Effector memory CD8-positive, alpha-beta T cell (primary cell): ENCODE measurements around the gene PADI6.
"Not testable (repeated sequence)": the region's sequence is repeated elsewhere in the genome, so short reads cannot be mapped to it uniquely, and the experiment has no call there.

Experiments
- ATAC-seq: fragments of 150-1000 bp; cut with Tn5 transposase; replicated peaks from 2 replicates; pipeline ENCODE4 v1.10.0; 2021; ENCODE audit warnings: mild to moderate bottlenecking, moderate library complexity
- DNase-seq, 3 experiments: peaks; one replicate each; pipeline ENCODE4 v3.0.0; 2021
- H3K27ac Mint-ChIP-seq, 2 donors: one replicate each; pipeline ENCODE4 v1.8.0; 2022; ENCODE audit warnings: mild to moderate bottlenecking in 2 of 2, mixed read lengths in 2 of 2, moderate library complexity in 2 of 2
- H3K27me3 Mint-ChIP-seq, 2 donors: one replicate each; pipeline ENCODE4 v1.8.0; 2022; ENCODE audit warnings: mixed read lengths in 2 of 2
- H3K36me3 Mint-ChIP-seq: one replicate; pipeline ENCODE4 v1.8.0; 2022; ENCODE audit warnings: mild to moderate bottlenecking, moderate library complexity, mixed read lengths; ENCODE audit not compliant: insufficient read depth
- H3K4me1 Mint-ChIP-seq, 2 donors: one replicate each; pipeline ENCODE4 v1.8.0; 2022; ENCODE audit warnings: low read depth in 2 of 2, mixed read lengths in 2 of 2
- H3K4me3 Mint-ChIP-seq, 2 donors: one replicate each; pipeline ENCODE4 v1.8.0; 2022; ENCODE audit warnings: mild to moderate bottlenecking in 2 of 2, mixed read lengths in 2 of 2, moderate library complexity in 2 of 2
- H3K9me3 Mint-ChIP-seq, 2 donors: one replicate each; pipeline ENCODE4 v1.8.0; 2022; ENCODE audit warnings: mixed read lengths in 2 of 2

Gene PADI6

GRCh38 chr1:17400725-17401341 is 28.8 kb downstream of the PADI6 start:
- no peaks in the 10 kb centered on the region for H3K4me1 Mint-ChIP-seq
- no peaks in the 10 kb centered on the region for H3K27me3 Mint-ChIP-seq
- H3K36me3 Mint-ChIP-seq: peaks cover 8% of the 10 kb centered on the region
- DNase-seq (no peak), ATAC-seq (no peak)
- H3K4me3 Mint-ChIP-seq: no peak overlapping the region
- no peaks in the 10 kb centered on the region for H3K9me3 Mint-ChIP-seq
- no peak overlapping the region for H3K27ac Mint-ChIP-seq

DNA sequence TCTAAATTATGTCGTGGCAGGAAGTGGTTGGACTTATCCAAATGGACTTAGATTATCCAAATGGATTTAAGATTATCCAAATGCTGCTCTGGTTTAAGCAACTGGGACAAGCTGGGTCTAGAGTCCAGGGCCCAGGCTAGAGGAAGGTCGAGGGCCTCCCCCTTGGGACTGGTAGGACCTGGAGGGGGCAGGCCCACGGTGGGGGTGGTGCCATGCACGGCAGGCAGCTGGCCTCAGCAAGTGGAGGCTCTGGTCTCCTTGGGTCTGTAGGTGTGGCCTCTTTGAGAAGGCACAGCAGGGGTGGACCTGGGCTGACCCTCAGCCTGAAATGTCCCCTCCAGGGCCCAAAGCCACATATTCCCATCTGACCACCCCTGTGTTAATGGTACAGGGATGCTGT is 29.8 kb downstream of the PADI6 start:
- ATAC-seq: no peak
- no peak for DNase-seq
- H3K27ac Mint-ChIP-seq: no peak overlapping the region
- no peak overlapping the region for H3K4me3 Mint-ChIP-seq
- H3K27me3 Mint-ChIP-seq: no peaks in the 10 kb centered on the region
- no peaks in the 10 kb centered on the region for H3K9me3 Mint-ChIP-seq
- peaks cover 0 to 2% of the 10 kb centered on the region in 2 donors for H3K4me1 Mint-ChIP-seq
- peaks cover 13% of the 10 kb centered on the region for H3K36me3 Mint-ChIP-seq

DNA sequence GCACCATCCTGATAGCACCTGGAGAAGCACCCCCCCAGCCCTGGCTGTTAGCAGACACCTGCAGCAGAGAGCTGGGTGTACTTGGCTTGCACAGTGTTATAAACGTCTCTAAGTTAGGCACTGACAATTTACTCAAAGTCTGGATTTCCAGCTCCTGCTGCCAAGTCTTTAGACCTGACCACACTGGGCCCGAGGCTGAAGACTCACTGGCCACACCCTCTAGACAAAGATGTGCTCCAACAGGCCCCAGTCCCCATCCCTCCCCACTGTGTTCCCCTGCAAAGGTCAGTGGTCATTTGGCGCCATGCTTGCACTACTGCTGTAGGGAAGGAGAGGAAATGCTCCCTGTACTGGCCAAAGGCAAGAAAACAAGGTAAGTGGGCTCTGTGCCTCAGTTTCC is 31.1 kb downstream of the PADI6 start:
- peaks cover 21% of the 10 kb centered on the region for H3K36me3 Mint-ChIP-seq
- H3K4me3 Mint-ChIP-seq: no peak overlapping the region
- no peak for DNase-seq
- no peaks in the 10 kb centered on the region for H3K9me3 Mint-ChIP-seq
- no peak overlapping the region for H3K27ac Mint-ChIP-seq
- peaks cover 0 to 2% of the 10 kb centered on the region in 2 donors for H3K4me1 Mint-ChIP-seq
- no peak for ATAC-seq
- no peaks in the 10 kb centered on the region for H3K27me3 Mint-ChIP-seq

GRCh38 chr1:17404034-17404684 is 32.2 kb downstream of the PADI6 start:
- DNase-seq (no peak), ATAC-seq (no peak)
- Mint-ChIP-seq H3K4me3 (no peak overlapping the region), H3K9me3 (no peaks in the 10 kb centered on the region), H3K27me3 (no peaks in the 10 kb centered on the region), H3K4me1 (peaks cover 0 to 5% of the 10 kb centered on the region in 2 donors), H3K36me3 (peaks cover 32% of the 10 kb centered on the region), H3K27ac (peak overlapping the region in 1 of 2 donors; percentile 29)

GRCh38 chr1:17404820-17405219 is 32.8 kb downstream of the PADI6 start:
- H3K9me3 Mint-ChIP-seq: no peaks in the 10 kb centered on the region
- no peak for ATAC-seq
- DNase-seq: no peak
- peaks cover 0 to 8% of the 10 kb centered on the region in 2 donors for H3K4me1 Mint-ChIP-seq
- no peaks in the 10 kb centered on the region for H3K27me3 Mint-ChIP-seq
- H3K27ac Mint-ChIP-seq: peak overlapping the region in 1 of 2 donors; percentile 29
- no peak overlapping the region for H3K4me3 Mint-ChIP-seq
- H3K36me3 Mint-ChIP-seq: peaks cover 38% of the 10 kb centered on the region

GRCh38 chr1:17405898-17406759 is 34.1 kb downstream of the PADI6 start:
- Mint-ChIP-seq H3K27ac (no peak overlapping the region), H3K27me3 (no peaks in the 10 kb centered on the region), H3K4me1 (peaks cover 4 to 8% of the 10 kb centered on the region in 2 donors), H3K9me3 (no peaks in the 10 kb centered on the region), H3K4me3 (no peak overlapping the region), H3K36me3 (peaks cover 50% of the 10 kb centered on the region)
- peak; percentile 19 to 24 (median 23) for DNase-seq
- ATAC-seq: peak; percentile 80

GRCh38 chr1:17406760-17407475 is 34.9 kb downstream of the PADI6 start:
- H3K27ac Mint-ChIP-seq, H3K9me3 Mint-ChIP-seq, H3K27me3 Mint-ChIP-seq, DNase-seq, H3K4me1 Mint-ChIP-seq, ATAC-seq, H3K4me3 Mint-ChIP-seq: not testable (repeated sequence)
- peaks cover 57% of the 10 kb centered on the region for H3K36me3 Mint-ChIP-seq

GRCh38 chr1:17407786-17408514 is 36.0 kb downstream of the PADI6 start:
- peaks cover 67% of the 10 kb centered on the region for H3K36me3 Mint-ChIP-seq

GRCh38 chr1:17409391-17409811 is 37.4 kb downstream of the PADI6 start:
- ATAC-seq (no peak), DNase-seq (no peak)
- Mint-ChIP-seq H3K36me3 (peaks cover 78% of the 10 kb centered on the region), H3K27ac (peak overlapping the region in 1 of 2 donors; percentile 59), H3K9me3 (no peaks in the 10 kb centered on the region), H3K27me3 (no peaks in the 10 kb centered on the region), H3K4me1 (peaks cover 10 to 22% of the 10 kb centered on the region in 2 donors), H3K4me3 (peak overlapping the region in 1 of 2 donors; percentile 10)

More at GRCh38 chr1:17407786-17408514, 36.0 kb downstream of the PADI6 start:
- H3K27me3 Mint-ChIP-seq, H3K27ac Mint-ChIP-seq, DNase-seq, H3K4me3 Mint-ChIP-seq, ATAC-seq, H3K9me3 Mint-ChIP-seq: not testable (repeated sequence)
- H3K4me1 Mint-ChIP-seq: peaks cover 6 to 16% of the 10 kb centered on the region in 2 donors

DNA sequence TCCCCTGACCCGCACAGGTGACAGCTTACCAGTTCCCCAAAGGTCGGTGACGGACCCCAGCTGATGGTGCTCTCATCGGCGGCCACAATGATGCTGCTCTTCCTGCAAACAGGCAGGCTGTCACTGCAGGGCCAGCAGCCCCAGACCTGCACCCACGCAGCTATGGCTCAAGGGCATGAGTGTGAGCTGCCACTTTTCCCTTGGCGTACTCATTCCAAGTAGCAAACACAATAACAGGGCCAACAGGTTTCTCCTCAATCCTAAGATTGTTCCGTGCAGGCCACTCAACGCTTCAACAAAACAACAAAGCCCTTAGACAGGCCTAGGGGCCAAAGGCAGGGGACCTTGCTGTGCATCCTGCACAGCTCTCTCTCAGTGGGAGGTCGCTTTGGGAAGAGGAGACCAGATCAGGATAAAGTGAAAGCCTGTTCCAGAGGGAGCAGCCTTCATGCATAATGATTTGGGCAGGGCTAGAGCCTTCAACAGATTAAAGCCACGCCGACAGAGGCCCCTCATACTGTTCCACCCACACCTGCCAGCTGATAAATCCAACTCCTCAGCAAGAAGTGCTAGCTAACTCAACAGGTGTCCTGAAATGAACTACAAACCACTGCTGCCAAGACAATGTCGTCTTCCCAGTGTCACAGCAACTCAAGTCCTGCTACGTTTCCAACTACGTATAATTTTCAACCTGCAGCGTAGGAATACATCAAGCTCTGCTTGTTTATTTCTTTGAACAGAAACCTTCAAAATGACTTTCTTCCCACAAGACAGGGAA is 40.3 kb downstream of the PADI6 start:
- H3K9me3 Mint-ChIP-seq: no peaks in the 10 kb centered on the region
- DNase-seq (no peak), ATAC-seq (no peak)
- H3K27me3 Mint-ChIP-seq: no peaks in the 10 kb centered on the region
- H3K36me3 Mint-ChIP-seq: peaks cover 97% of the 10 kb centered on the region
- H3K27ac Mint-ChIP-seq: peak overlapping the region; percentile 76 to 90
- peaks cover 10 to 21% of the 10 kb centered on the region in 2 donors for H3K4me1 Mint-ChIP-seq
- H3K4me3 Mint-ChIP-seq: peak overlapping the region in 1 of 2 donors; percentile 68

DNA sequence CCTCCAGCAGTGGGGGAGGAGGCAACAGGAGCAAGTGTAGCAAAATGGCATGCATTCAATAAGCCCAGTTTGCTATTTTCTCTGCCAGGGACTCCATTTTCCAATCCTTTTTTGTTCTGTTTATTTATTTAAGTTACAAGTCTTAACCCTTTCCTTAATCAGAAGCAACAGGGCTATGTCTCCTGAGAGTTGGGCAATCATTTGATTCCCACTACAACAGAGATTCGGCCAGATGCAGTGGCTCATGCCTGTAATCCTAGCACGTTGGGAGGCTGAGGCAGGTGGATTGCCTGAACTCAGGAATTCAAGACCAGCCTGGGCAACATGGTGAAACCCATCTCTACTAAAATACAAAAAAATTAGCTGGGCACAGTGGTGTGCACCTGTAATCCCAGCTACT is 42.0 kb downstream of the PADI6 start:
- Mint-ChIP-seq H3K4me1 (peaks cover 10 to 18% of the 10 kb centered on the region in 2 donors), H3K27ac (no peak overlapping the region), H3K27me3 (no peaks in the 10 kb centered on the region), H3K36me3 (peaks cover 95% of the 10 kb centered on the region), H3K9me3 (no peaks in the 10 kb centered on the region), H3K4me3 (no peak overlapping the region)
- DNase-seq (no peak), ATAC-seq (no peak)

- ATAC-seq (no peak), DNase-seq (no peak)
- H3K4me1 Mint-ChIP-seq: peaks cover 12 to 21% of the 10 kb centered on the region in 2 donors
- peak overlapping the region in 1 of 2 donors; percentile 51 for H3K27ac Mint-ChIP-seq
- H3K9me3 Mint-ChIP-seq: no peaks in the 10 kb centered on the region
- H3K36me3 Mint-ChIP-seq: peaks cover 96% of the 10 kb centered on the region
- no peak overlapping the region for H3K4me3 Mint-ChIP-seq
- H3K27me3 Mint-ChIP-seq: no peaks in the 10 kb centered on the region
Observed at GRCh38 chr1:17416389-17416788, 44.4 kb downstream of the PADI6 start.
